Smooth muscle cell (in vitro differentiated cells): Measurements from ENCODE around the gene AVL9. TPM values are rescaled to one million over a fixed set of nuclear protein-coding genes. Genes with fewer than 3 reads are reported as not detected.

Experiments
- DNase-seq: peaks from one replicate; lab custom pipeline; 2025; ENCODE audit not compliant: unreplicated experiment; lab: John Stamatoyannopoulos, UW
- H2AFZ ChIP-seq: fragments of 200-600 bp; sonication (generic); 2 replicates; pipeline ENCODE4 v1.6.0; 2016; ENCODE audit warnings: antibody characterized with exemption, low read depth, mild to moderate bottlenecking
- H3F3A ChIP-seq: fragments of 200-600 bp; sonication (generic); 2 replicates; pipeline ENCODE4 v1.6.0; 2017; ENCODE audit warnings: antibody characterized with exemption, low read depth
- H3K27ac ChIP-seq: fragments of 200-600 bp; sonication (generic); 2 replicates; pipeline ENCODE4 v1.5.1; 2016; ENCODE audit warnings: low read depth, mild to moderate bottlenecking
- H3K27me3 ChIP-seq: fragments of 200-600 bp; sonication (generic); 2 replicates; pipeline ENCODE4 v1.6.1; 2016; ENCODE audit warnings: low read depth, mild to moderate bottlenecking
- H3K36me3 ChIP-seq: fragments of 200-600 bp; sonication (generic); 2 replicates; pipeline ENCODE4 v1.5.1; 2016; ENCODE audit warnings: low read depth
- H3K4me1 ChIP-seq: fragments of 200-600 bp; sonication (generic); 2 replicates; pipeline ENCODE4 v1.5.1; 2016; ENCODE audit warnings: low read depth
- H3K4me2 ChIP-seq: fragments of 200-600 bp; sonication (generic); 2 replicates; pipeline ENCODE4 v1.6.0; 2016; ENCODE audit warnings: mild to moderate bottlenecking
- H3K4me3 ChIP-seq: fragments of 200-600 bp; sonication (generic); 2 replicates; pipeline ENCODE4 v1.5.1; 2016; ENCODE audit warnings: mild to moderate bottlenecking
- H3K79me2 ChIP-seq: fragments of 200-600 bp; sonication (generic); 2 replicates; pipeline ENCODE4 v1.6.0; 2016; ENCODE audit warnings: low read depth, mild to moderate bottlenecking
- H3K9ac ChIP-seq: fragments of 200-600 bp; sonication (generic); 2 replicates; pipeline ENCODE4 v1.6.0; 2016; ENCODE audit warnings: low read depth
- H3K9me3 ChIP-seq: fragments of 200-600 bp; sonication (generic); replicated peaks from 2 replicates; pipeline ENCODE4 v1.5.1; 2016; ENCODE audit warnings: low read depth
- H4K20me1 ChIP-seq: fragments of 200-600 bp; sonication (generic); 2 replicates; pipeline ENCODE4 v1.6.0; 2016; ENCODE audit warnings: low read depth
- WGBS: methylation state at CpG from one replicate; pipeline ENCODE4 v1.1.7; 2016; ENCODE audit warnings: low lambda C conversion rate; 5-methylcytosine and 5-hydroxymethylcytosine counted together
- polyA plus RNA-seq: library from polyadenylated mRNA; unstranded; fragments of >200 nt; fragmentation: Nextera tagmentation; extraction: Ambion mirVana; gene quantifications from 2 replicates; pipeline ENCODE4 v1.2.1, GENCODE V29; 2016
- total RNA-seq: library from RNA; depleted of rRNA; stranded (reverse); fragments of >200 nt; gene quantifications from 2 replicates; pipeline ENCODE4 v1.2.3, GENCODE V29; 2014
- TF ChIP-seq, protein P1 (sequence below): fragments of 200-600 bp; sonication (generic); IDR thresholded peaks from 2 replicates; pipeline ENCODE4 v1.5.1; 2017; ENCODE audit warnings: borderline replicate concordance, mild to moderate bottlenecking, antibody characterized with exemption; ENCODE audit not compliant: insufficient read depth, poor library complexity, severe bottlenecking

AVL9 gene
- total and polyA plus RNA-seq, 2 experiments from 2014 or later = 13.1 to 32.3 TPM

DNA sequence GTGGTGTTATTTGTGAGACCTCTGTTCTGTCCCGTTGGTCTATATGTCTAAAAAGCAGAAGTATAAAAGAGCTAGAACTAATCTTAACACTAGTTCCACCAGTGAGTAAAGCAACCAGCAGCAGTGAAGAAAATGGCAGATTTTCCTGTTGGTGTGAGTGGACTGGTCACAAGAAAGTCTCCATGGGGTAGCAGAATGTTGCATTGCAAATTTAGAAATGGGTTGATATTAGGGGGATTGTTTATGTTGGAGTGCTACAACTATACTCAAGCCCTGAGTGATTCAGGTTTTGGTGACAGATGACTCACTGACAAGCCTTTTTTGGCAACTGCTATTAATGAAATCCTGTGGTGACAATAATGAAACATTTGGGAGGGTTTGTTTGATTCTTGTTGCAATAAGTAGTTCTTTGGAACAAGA is 5.6 kb downstream of the AVL9 start:
- DNase-seq = no peak
- peaks cover 70% of the 10 kb centered on the region for H4K20me1 ChIP-seq
- H2AFZ ChIP-seq = no peak overlapping the region
- no peaks in the 10 kb centered on the region for H3K27me3 ChIP-seq
- peaks cover 26% of the 10 kb centered on the region for H3K4me1 ChIP-seq
- H3K4me2 ChIP-seq = peak overlapping the region; percentile 69
- WGBS = 73% methylated on average over 1 of the region's 1 CpG
- no peaks in the 10 kb centered on the region for H3K36me3 ChIP-seq
- H3K9me3 ChIP-seq = no peaks in the 10 kb centered on the region
- peaks cover 88% of the 10 kb centered on the region for H3K79me2 ChIP-seq
- peak overlapping the region; percentile 92 for H3K27ac ChIP-seq
- no peak overlapping the region for H3K4me3 ChIP-seq
- no peaks in the 10 kb centered on the region for H3F3A ChIP-seq
- H3K9ac ChIP-seq = peak overlapping the region; percentile 43
- TF ChIP-seq, protein P1, sequence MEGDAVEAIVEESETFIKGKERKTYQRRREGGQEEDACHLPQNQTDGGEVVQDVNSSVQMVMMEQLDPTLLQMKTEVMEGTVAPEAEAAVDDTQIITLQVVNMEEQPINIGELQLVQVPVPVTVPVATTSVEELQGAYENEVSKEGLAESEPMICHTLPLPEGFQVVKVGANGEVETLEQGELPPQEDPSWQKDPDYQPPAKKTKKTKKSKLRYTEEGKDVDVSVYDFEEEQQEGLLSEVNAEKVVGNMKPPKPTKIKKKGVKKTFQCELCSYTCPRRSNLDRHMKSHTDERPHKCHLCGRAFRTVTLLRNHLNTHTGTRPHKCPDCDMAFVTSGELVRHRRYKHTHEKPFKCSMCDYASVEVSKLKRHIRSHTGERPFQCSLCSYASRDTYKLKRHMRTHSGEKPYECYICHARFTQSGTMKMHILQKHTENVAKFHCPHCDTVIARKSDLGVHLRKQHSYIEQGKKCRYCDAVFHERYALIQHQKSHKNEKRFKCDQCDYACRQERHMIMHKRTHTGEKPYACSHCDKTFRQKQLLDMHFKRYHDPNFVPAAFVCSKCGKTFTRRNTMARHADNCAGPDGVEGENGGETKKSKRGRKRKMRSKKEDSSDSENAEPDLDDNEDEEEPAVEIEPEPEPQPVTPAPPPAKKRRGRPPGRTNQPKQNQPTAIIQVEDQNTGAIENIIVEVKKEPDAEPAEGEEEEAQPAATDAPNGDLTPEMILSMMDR = no peak

DNA sequence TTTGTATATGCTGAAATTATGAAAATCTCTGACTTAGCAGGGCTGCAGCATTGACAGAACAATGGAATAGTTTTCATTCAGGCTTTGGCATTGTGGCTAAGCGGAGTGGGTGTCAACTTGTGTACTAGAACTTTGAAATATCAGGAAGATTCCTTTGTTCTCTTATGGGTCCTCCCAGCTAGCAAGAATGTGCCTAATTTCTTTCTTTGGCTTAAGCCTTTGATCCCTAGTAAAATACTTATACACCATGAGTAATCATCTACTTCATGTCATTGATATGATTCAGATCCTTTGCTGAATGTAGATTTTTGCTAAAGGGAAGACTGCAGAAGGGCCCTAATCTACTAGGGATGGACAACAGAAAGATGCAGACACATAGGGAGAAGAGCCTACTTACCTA is 6.2 kb downstream of the AVL9 start:
- Histone ChIP-seq H3K4me1 (peaks cover 25% of the 10 kb centered on the region), H4K20me1 (peaks cover 71% of the 10 kb centered on the region), H3K9ac (peak overlapping the region; percentile 43), H2AFZ (no peak overlapping the region), H3K36me3 (no peaks in the 10 kb centered on the region), H3K4me2 (peak overlapping the region; percentile 69), H3K27me3 (no peaks in the 10 kb centered on the region), H3F3A (no peaks in the 10 kb centered on the region), H3K27ac (peak overlapping the region; percentile 92), H3K9me3 (no peaks in the 10 kb centered on the region), H3K79me2 (peaks cover 88% of the 10 kb centered on the region), H3K4me3 (no peak overlapping the region)
- DNase-seq = no peak
- 72% methylated on average over 1 of the region's 1 CpG for WGBS
- TF ChIP-seq, protein P1 = no peak

DNA sequence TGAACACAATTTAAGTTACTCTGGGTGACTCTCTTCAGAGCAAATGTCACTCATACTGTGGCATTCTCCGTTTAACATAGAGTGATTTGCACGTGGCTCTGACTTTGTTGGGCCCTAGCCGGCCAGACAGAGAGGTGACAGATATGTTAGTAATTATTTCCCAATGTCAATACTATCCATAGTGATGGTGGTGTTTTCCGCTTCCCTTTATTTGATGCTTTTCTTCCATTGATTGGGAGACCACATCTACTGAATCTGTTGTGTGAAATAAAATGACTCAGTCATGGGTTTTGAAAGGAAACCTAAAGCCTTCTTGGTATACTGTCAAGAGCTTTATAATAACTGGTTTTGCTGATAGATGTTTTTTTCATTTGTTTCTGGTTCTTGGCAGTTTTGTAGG is 7.4 kb downstream of the AVL9 start:
- 68% methylated on average over 4 of the region's 4 CpGs for WGBS
- Histone ChIP-seq H4K20me1 (peaks cover 74% of the 10 kb centered on the region), H3F3A (no peaks in the 10 kb centered on the region), H3K27ac (peak overlapping the region; percentile 92), H3K79me2 (peaks cover 89% of the 10 kb centered on the region), H3K27me3 (no peaks in the 10 kb centered on the region), H3K4me2 (no peak overlapping the region), H2AFZ (no peak overlapping the region), H3K9ac (no peak overlapping the region), H3K36me3 (no peaks in the 10 kb centered on the region), H3K9me3 (no peaks in the 10 kb centered on the region), H3K4me3 (no peak overlapping the region), H3K4me1 (peaks cover 21% of the 10 kb centered on the region)
- TF ChIP-seq, protein P1 = no peak
- no peak for DNase-seq
